Endodermal cell (in vitro differentiated cells): Measurements from ENCODE around the gene WDR7. TPM values are rescaled to one million over a fixed set of nuclear protein-coding genes. Genes with fewer than 3 reads are reported as not detected.

Source experiments
- DNase-seq: peaks from one replicate; pipeline ENCODE4 v3.0.0-alpha.2; 2017
- H3K27ac ChIP-seq: 2 replicates; pipeline ENCODE4 v1.5.1; 2013; ENCODE audit warnings: mild to moderate bottlenecking, low read depth, low read length, moderate library complexity
- H3K27me3 ChIP-seq: 2 replicates; pipeline ENCODE4 v1.6.1; 2013; ENCODE audit warnings: mild to moderate bottlenecking, low read length, moderate library complexity; ENCODE audit not compliant: insufficient read depth, control insufficient read depth, poor library complexity, severe bottlenecking
- H3K36me3 ChIP-seq: 2 replicates; pipeline ENCODE4 v1.7.0; 2013; ENCODE audit warnings: mild to moderate bottlenecking, low read length, moderate library complexity; ENCODE audit not compliant: control insufficient read depth, insufficient read depth
- H3K4me1 ChIP-seq: one replicate; pipeline ENCODE4 v1.7.0; 2013; ENCODE audit warnings: low read length; ENCODE audit not compliant: control insufficient read depth, insufficient read depth
- H3K4me3 ChIP-seq: 2 replicates; pipeline ENCODE4 v1.5.1; 2013; ENCODE audit warnings: mild to moderate bottlenecking, low read length, moderate library complexity
- H3K9ac ChIP-seq: 2 replicates; pipeline ENCODE4 v1.6.1; 2013; ENCODE audit warnings: mild to moderate bottlenecking, low read length, moderate library complexity; ENCODE audit not compliant: poor library complexity, severe bottlenecking; ENCODE audit errors: extremely low read depth
- H3K9me3 ChIP-seq: 2 replicates; pipeline ENCODE4 v1.6.1; 2013; ENCODE audit warnings: mild to moderate bottlenecking, low read length, moderate library complexity; ENCODE audit not compliant: control insufficient read depth
- H3K27ac Mint-ChIP-seq: 2 replicates; pipeline ENCODE4 v1.8.0; 2020; ENCODE audit warnings: mixed read lengths
- H3K27me3 Mint-ChIP-seq: 2 replicates; pipeline ENCODE4 v1.8.0; 2021; ENCODE audit warnings: mild to moderate bottlenecking, mixed read lengths; ENCODE audit not compliant: insufficient read depth
- H3K36me3 Mint-ChIP-seq: 2 replicates; pipeline ENCODE4 v1.8.0; 2020; ENCODE audit warnings: low read depth, mixed read lengths
- H3K4me1 Mint-ChIP-seq: 2 replicates; pipeline ENCODE4 v1.8.0; 2020; ENCODE audit warnings: mixed read lengths
- H3K4me3 Mint-ChIP-seq: 2 replicates; pipeline ENCODE4 v1.8.0; 2020; ENCODE audit warnings: mild to moderate bottlenecking, moderate library complexity, mixed read lengths
- H3K9me3 Mint-ChIP-seq: 2 replicates; pipeline ENCODE4 v1.8.0; 2020; ENCODE audit warnings: mild to moderate bottlenecking, mixed read lengths
- WGBS, 2 experiments: methylation state at CpG; one replicate each; pipeline versions ENCODE4 v1.1.5 to v1.1.7; 2013; ENCODE audit warnings: missing lambda C conversion rate in 2 of 2, mixed read lengths in 1 of 2; ENCODE audit not compliant: insufficient coverage in 1 of 2, insufficient read length in 1 of 2; 5-methylcytosine and 5-hydroxymethylcytosine counted together
- total RNA-seq, 2 donors: library from RNA; stranded (reverse); fragmentation: NEBNext Ultra II Directional in 1 of 2; extraction: Animal tissue kit (Norgen Biotek cat#: 25700) in 1 of 2; gene quantifications; 2 replicates in 1 of 2; 3 replicates in 1 of 2; pipeline ENCODE4 v1.2.1, GENCODE V29; 2021
- TF ChIP-seq, protein P1 (sequence below): fragments of 200-600 bp; sonication (generic); conservative IDR thresholded peaks from 2 replicates; pipeline ENCODE4 v1.5.0; 2021; ENCODE audit warnings: antibody characterized with exemption, mild to moderate bottlenecking

WDR7 gene
- total RNA-seq, 2 donors from 2014 or later = 17.1 to 22.5 TPM

DNA sequence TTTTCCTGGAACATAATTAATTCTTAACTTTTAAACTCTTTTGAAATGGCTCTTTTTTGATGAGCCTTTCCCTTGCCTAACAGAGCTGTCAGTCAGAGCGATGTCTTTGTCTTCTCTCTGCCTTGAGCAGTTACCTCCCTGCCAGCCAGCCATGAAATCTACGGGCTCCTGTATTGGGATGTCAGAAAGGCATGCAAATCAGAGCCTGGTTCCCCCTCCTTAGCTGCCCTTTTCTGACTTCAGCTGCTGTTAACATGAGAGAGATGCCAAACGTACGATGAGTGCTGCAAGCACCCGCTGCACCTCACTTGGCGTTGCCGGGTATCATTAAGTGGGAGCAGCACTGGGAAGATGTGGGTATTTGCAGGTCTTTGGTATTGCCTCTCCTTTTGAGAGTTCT is 364.3 kb downstream of the WDR7 start:
- TF ChIP-seq, protein P1, sequence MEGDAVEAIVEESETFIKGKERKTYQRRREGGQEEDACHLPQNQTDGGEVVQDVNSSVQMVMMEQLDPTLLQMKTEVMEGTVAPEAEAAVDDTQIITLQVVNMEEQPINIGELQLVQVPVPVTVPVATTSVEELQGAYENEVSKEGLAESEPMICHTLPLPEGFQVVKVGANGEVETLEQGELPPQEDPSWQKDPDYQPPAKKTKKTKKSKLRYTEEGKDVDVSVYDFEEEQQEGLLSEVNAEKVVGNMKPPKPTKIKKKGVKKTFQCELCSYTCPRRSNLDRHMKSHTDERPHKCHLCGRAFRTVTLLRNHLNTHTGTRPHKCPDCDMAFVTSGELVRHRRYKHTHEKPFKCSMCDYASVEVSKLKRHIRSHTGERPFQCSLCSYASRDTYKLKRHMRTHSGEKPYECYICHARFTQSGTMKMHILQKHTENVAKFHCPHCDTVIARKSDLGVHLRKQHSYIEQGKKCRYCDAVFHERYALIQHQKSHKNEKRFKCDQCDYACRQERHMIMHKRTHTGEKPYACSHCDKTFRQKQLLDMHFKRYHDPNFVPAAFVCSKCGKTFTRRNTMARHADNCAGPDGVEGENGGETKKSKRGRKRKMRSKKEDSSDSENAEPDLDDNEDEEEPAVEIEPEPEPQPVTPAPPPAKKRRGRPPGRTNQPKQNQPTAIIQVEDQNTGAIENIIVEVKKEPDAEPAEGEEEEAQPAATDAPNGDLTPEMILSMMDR = no peak
- H3K4me3 Mint-ChIP-seq = no peak overlapping the region
- H3K27ac ChIP-seq = no peak overlapping the region
- H3K4me3 ChIP-seq = no peak overlapping the region
- no peak overlapping the region for H3K27ac Mint-ChIP-seq
- no peaks in the 10 kb centered on the region for H3K9me3 Mint-ChIP-seq
- H3K9me3 ChIP-seq = no peaks in the 10 kb centered on the region
- 74 to 87% methylated on average over 6 to 7 of the region's 7 CpGs for WGBS, 2 experiments
- H3K27me3 ChIP-seq = no peaks in the 10 kb centered on the region
- H3K36me3 Mint-ChIP-seq = no peaks in the 10 kb centered on the region
- H3K36me3 ChIP-seq = no peaks in the 10 kb centered on the region
- peaks cover 7% of the 10 kb centered on the region for H3K4me1 Mint-ChIP-seq
- no peak for DNase-seq
- H3K9ac ChIP-seq = no peak overlapping the region
- H3K4me1 ChIP-seq = peaks cover 3% of the 10 kb centered on the region
- H3K27me3 Mint-ChIP-seq = no peaks in the 10 kb centered on the region

DNA sequence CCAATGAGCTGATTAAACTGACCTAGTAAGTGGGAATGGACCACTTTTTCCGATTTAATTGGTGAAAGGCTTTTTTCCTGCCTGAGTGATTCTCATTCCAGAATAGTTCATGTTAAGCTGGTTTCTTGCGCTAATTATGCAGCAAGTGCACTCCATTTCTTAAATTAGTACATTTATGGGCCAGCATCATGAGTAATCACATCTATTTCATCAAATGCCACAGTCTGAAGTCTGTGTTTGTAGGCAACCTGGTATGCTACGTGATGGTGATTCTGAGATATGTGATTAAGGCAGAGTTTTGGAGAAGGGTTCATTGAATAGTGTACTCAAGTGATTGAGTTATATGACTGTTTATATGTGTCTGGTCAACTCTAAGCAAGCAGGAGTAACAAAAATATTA is 367.7 kb downstream of the WDR7 start:
- H3K36me3 Mint-ChIP-seq = peaks cover 3% of the 10 kb centered on the region

DNA sequence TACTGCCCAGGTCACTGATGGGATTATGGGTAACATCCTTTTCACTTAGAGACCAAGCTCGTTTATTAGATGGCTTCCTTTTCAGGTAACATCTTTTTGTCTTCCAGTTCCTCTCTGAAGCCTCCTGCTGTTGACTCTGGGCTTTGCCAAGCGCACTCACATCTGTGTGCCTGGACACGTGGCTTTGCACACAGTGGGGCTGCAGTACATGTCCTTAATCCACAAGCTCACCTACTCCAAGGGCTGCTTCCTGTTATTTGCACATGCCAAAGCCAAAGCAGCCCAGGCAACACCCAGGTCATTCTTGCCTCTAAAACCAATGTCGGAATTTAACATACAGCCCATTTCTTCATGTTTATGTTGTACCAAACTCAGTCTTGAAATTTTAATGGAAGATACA is 371.6 kb downstream of the WDR7 start:
- H3K4me1 Mint-ChIP-seq = peaks cover 21% of the 10 kb centered on the region
- H3K27me3 Mint-ChIP-seq = no peaks in the 10 kb centered on the region
- peaks cover 4% of the 10 kb centered on the region for H3K36me3 Mint-ChIP-seq
- Histone ChIP-seq H3K36me3 (no peaks in the 10 kb centered on the region), H3K4me3 (no peak overlapping the region), H3K9ac (no peak overlapping the region), H3K27me3 (no peaks in the 10 kb centered on the region), H3K9me3 (no peaks in the 10 kb centered on the region), H3K27ac (no peak overlapping the region), H3K4me1 (peaks cover 7% of the 10 kb centered on the region)
- H3K27ac Mint-ChIP-seq = no peak overlapping the region
- 86 to 95% methylated on average over 4 of the region's 4 CpGs for WGBS, 2 experiments
- no peak overlapping the region for H3K4me3 Mint-ChIP-seq
- TF ChIP-seq, protein P1 = no peak
- no peaks in the 10 kb centered on the region for H3K9me3 Mint-ChIP-seq
- peak; percentile 35 for DNase-seq

More for the DNA sequence above, 367.7 kb downstream of the WDR7 start:
- no peak overlapping the region for H3K27ac Mint-ChIP-seq
- no peaks in the 10 kb centered on the region for H3K36me3 ChIP-seq
- H3K9me3 Mint-ChIP-seq = no peaks in the 10 kb centered on the region
- TF ChIP-seq, protein P1 = no peak
- peaks cover 7% of the 10 kb centered on the region for H3K4me1 Mint-ChIP-seq
- no peaks in the 10 kb centered on the region for H3K27me3 Mint-ChIP-seq
- H3K4me1 ChIP-seq = peaks cover 3% of the 10 kb centered on the region
- no peak overlapping the region for H3K4me3 ChIP-seq
- WGBS, 2 experiments = 77 to 81% methylated on average over 3 of the region's 3 CpGs
- H3K4me3 Mint-ChIP-seq = no peak overlapping the region
- no peaks in the 10 kb centered on the region for H3K27me3 ChIP-seq
- no peak overlapping the region for H3K27ac ChIP-seq
- no peaks in the 10 kb centered on the region for H3K9me3 ChIP-seq
- H3K9ac ChIP-seq = no peak overlapping the region
- no peak for DNase-seq
